Nephron progenitor cell (in vitro differentiated cells): ENCODE data around the gene SLC6A15.
A peak's percentile ranks its signal among the peaks of the same experiment; 100 is the strongest.

Source experiments
- DNase-seq: peaks from one replicate; pipeline ENCODE4 v3.0.0; 2021
- H3K27ac Mint-ChIP-seq: 2 replicates; pipeline ENCODE4 v1.8.0; 2021; ENCODE audit warnings: mild to moderate bottlenecking, moderate library complexity, mixed read lengths
- H3K27me3 Mint-ChIP-seq: 2 replicates; pipeline ENCODE4 v1.8.0; 2021; ENCODE audit warnings: mild to moderate bottlenecking, low read depth, mixed read lengths; ENCODE audit not compliant: poor library complexity
- H3K36me3 Mint-ChIP-seq: 2 replicates; pipeline ENCODE4 v1.8.0; 2021; ENCODE audit warnings: low read depth, mixed read lengths
- H3K4me1 Mint-ChIP-seq: 2 replicates; pipeline ENCODE4 v1.8.0; 2021; ENCODE audit warnings: mixed read lengths
- H3K4me3 Mint-ChIP-seq: 2 replicates; pipeline ENCODE4 v1.8.0; 2021; ENCODE audit warnings: mild to moderate bottlenecking, moderate library complexity, mixed read lengths
- H3K9me3 Mint-ChIP-seq: 2 replicates; pipeline ENCODE4 v1.8.0; 2021; ENCODE audit warnings: mild to moderate bottlenecking, moderate library complexity, mixed read lengths
- CTCF ChIP-seq: fragments of 200-600 bp; sonication (generic); IDR thresholded peaks from 2 replicates; pipeline ENCODE4 v1.5.0; 2021; ENCODE audit warnings: antibody characterized with exemption

The SLC6A15 gene

GRCh38 chr12:84874125-84874824, 38.3 kb downstream of the SLC6A15 start:
- Mint-ChIP-seq H3K27me3 (peaks cover 4% of the 10 kb centered on the region), H3K4me1 (no peaks in the 10 kb centered on the region), H3K27ac (no peak overlapping the region), H3K36me3 (no peaks in the 10 kb centered on the region), H3K4me3 (no peak overlapping the region), H3K9me3 (no peaks in the 10 kb centered on the region)
- no peak for DNase-seq
- TF ChIP-seq CTCF, result peak; percentile 86

- Mint-ChIP-seq H3K27ac (no peak overlapping the region), H3K27me3 (no peaks in the 10 kb centered on the region), H3K4me1 (peaks cover 7% of the 10 kb centered on the region), H3K4me3 (no peak overlapping the region), H3K36me3 (no peaks in the 10 kb centered on the region), H3K9me3 (no peaks in the 10 kb centered on the region)
- no peak for TF ChIP-seq CTCF
- DNase-seq, result no peak
Observed at GRCh38 chr12:84862186-84862585, 50.4 kb downstream of the SLC6A15 start.

GRCh38 chr12:84860718-84861117, 51.9 kb downstream of the SLC6A15 start:
- no peak overlapping the region for H3K4me3 Mint-ChIP-seq
- no peak for DNase-seq
- no peaks in the 10 kb centered on the region for H3K27me3 Mint-ChIP-seq
- no peaks in the 10 kb centered on the region for H3K36me3 Mint-ChIP-seq
- H3K27ac Mint-ChIP-seq, result no peak overlapping the region
- H3K4me1 Mint-ChIP-seq, result peaks cover 7% of the 10 kb centered on the region
- no peaks in the 10 kb centered on the region for H3K9me3 Mint-ChIP-seq
- no peak for TF ChIP-seq CTCF

- no peak overlapping the region for H3K4me3 Mint-ChIP-seq
Observed at GRCh38 chr12:84858796-84859195, 53.8 kb downstream of the SLC6A15 start.

GRCh38 chr12:84857525-84858208, 54.9 kb downstream of the SLC6A15 start:
- Mint-ChIP-seq H3K4me1 (peaks cover 7% of the 10 kb centered on the region), H3K27me3 (no peaks in the 10 kb centered on the region), H3K9me3 (no peaks in the 10 kb centered on the region), H3K36me3 (no peaks in the 10 kb centered on the region), H3K4me3 (no peak overlapping the region), H3K27ac (no peak overlapping the region)
- TF ChIP-seq CTCF, result no peak
- DNase-seq, result no peak

More at GRCh38 chr12:84858796-84859195, 53.8 kb downstream of the SLC6A15 start:
- no peak for DNase-seq
- no peak overlapping the region for H3K27ac Mint-ChIP-seq
- H3K36me3 Mint-ChIP-seq, result no peaks in the 10 kb centered on the region
- TF ChIP-seq CTCF, result no peak
- H3K9me3 Mint-ChIP-seq, result no peaks in the 10 kb centered on the region
- H3K4me1 Mint-ChIP-seq, result peaks cover 7% of the 10 kb centered on the region
- no peaks in the 10 kb centered on the region for H3K27me3 Mint-ChIP-seq
